GM12892 (cell line): Measurements from ENCODE around the gene NEK8.

ENCODE experiments used
- POLR2A ChIP-seq: IDR thresholded peaks from 2 replicates; pipeline ENCODE4 v1.6.1; 2011; ENCODE audit warnings: low read depth, low read length, control low read depth
- POLR2AphosphoS5 ChIP-seq: IDR thresholded peaks from 2 replicates; pipeline ENCODE4 v1.6.1; 2011; ENCODE audit warnings: low read depth, low read length, control low read depth
- TAF1 ChIP-seq: IDR thresholded peaks from 2 replicates; pipeline ENCODE4 v1.6.1; 2011; ENCODE audit warnings: low read depth, mild to moderate bottlenecking, control low read depth, low read length, borderline replicate concordance

DNA sequence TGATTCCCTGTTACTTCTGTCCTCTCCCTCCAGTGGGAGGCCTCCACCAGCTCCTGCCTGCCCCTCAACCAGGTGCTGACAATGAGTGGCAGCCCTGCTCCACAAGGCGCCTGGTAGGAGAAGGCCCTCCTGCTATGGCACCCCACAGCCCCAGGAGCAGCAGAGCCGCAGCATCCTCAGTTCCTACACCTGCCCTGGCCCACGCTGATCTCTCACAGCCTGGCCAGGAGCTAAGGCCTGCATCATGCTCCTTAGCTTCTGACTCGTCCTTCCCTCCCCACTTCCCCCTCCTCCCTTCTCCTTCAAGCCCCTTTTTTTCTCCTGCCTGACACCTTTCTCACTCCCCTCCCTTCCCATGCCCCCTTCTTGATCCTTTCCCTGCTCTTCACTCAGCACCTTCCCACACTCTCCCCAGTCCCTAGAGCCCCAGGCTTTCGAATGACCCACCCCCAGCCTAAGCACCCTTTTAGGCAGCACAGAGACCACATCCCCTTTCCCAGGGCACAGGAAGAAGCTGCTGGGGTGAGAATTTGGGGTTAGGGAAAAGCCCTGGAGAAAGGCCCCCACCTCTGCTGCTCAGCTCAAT, 23.4 kb upstream of the NEK8 start:
- TF ChIP-seq POLR2A (no peak), POLR2AphosphoS5 (no peak), TAF1 (no peak)
